HG03045 (cell line): Measurements from ENCODE around the gene SLC35A5.

ENCODE experiments used
- ATAC-seq: cut with Tn5 transposase; IDR thresholded peaks from one replicate; pipeline ENCODE4 v1.9.1; 2021; ENCODE audit warnings: mild to moderate bottlenecking, moderate library complexity; ENCODE audit not compliant: unreplicated experiment

SLC35A5 gene

DNA sequence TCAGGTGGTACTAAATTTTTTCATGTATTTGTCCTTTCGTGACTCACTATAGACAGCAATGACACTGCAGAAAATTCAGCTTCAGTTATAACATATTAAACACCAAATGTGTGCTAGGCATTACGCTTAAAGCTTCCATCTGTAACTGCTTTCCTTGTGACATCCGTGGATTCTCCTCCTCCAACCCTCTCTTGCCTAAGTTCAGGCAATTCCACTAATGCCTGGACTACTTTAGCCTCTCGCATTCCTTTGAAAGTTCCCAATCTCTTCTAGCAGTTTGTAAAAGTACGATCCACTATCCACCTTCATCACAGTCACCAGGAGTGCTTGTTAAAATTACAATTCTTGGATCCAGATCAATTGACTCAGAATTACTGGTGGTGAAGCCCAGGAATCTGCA lies 61.4 kb downstream of the SLC35A5 start:
- ATAC-seq, result no peak

DNA sequence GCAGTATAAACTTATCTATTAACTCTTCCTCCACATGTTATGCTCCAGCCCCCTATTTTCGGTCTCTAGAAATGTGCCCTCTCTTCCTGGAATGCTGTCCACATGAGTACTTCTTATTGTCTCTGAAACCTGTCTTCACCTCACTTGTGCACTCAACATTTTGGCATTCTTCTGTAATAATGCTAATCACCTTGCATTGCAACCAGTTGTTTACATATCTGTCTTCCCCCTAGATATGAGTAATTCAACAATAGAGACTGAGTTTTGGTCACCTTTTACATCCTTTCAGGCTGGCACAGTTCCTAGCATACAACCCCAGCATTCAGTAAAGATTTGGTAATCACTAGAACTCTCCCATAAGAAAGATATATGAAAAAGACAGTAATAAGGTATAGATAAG lies 61.9 kb downstream of the SLC35A5 start:
- ATAC-seq, result no peak

DNA sequence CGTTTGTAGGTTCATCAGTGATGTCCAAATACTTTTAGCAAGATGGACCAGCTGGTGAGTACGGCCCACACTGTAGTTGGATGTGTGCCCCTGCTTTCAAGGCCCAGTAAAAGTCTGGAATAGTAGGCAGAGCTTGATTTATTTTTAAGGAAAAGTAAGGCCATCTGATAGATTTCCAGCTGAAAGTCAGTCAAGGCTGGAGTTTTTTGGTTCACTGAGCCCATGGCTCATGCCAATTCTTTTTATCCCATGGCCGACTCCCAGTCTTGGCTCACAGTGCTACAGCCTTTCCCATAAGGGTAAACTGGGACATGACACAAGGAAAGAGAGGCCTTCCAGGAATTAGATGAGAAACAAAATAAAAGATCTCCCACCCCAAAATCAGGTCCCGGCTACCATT lies 65.6 kb downstream of the SLC35A5 start:
- ATAC-seq, result no peak

DNA sequence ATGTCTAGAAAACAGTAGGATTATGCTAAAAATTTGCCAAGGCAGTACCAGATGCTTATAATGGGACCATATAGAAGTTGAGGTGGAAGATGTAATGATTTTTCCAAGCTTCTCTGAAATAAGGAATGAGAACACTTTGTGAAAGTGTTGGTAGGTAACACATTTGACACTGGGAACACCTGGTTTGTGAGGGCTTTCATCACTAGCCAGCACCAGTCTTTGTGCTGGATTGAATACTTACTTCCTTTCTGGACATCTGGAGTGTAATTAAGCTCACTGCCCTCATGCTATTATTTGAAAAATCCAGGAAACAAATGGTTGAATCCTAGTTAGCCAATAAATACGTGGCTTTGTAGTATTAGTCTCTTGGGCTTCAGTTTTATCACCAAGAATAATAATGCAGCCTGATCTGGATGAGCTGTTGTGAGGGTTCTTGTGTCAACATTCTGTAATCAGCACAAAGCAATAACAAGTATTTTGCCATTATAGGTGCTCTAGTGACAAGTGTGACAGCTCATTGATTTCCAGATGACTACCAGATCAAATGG lies 66.1 kb downstream of the SLC35A5 start:
- no peak for ATAC-seq

DNA sequence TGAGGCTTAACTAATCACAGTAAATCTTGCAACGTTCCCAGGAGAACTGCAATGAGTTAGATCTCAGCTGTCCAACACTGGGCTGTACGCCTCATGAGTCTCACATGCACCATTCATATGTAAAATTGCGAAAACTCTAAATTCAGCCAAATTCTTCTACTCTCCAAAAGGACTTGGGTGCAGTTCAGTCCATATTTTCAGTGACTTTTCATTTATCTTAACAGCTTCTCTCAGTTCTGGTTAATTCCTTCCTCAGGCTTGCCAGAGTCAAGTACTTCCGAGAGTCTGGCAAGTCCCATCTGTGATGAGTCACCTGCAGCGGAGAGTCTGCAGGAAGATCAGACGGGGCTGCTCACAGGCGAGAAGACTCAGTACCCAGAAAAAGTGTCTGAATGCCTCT lies 67.6 kb downstream of the SLC35A5 start:
- ATAC-seq, result no peak

DNA sequence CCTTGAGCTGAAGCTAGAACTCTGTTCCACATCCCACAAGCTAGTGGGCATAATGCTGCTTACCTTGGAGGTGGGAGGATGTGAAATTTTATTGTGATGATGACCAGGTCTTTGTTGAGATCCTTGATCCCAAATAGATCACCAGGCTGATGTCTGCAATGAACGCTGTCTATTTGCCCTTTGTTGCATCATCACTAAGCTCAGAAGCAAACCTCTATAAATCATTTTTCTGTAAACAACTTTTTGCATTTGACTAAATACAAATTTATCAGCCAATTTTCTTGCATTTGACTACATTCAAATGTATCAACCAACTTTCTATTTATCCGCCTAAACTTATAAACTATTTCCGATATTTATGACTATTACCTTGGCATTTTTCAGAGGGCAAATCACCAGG lies 69.4 kb downstream of the SLC35A5 start:
- no peak for ATAC-seq

DNA sequence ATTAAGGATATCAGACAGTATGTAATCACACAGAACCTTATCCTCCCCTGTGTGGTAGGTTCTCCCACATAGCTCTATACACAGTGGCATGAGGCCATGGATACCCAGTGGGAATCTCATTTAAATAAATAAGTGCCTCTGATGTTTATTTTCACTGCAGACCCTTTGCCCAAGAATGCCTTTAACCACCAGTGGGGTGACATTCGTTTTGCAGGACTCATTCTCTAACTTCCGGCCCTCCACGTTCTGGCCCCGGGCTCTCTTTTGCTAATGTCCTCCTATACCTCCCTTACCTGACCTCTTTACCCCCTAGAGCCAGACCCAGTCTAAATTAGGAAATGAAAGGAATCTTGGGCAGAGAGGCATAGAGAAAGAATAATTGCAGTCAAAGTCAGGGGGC lies 70.8 kb downstream of the SLC35A5 start:
- no peak for ATAC-seq

DNA sequence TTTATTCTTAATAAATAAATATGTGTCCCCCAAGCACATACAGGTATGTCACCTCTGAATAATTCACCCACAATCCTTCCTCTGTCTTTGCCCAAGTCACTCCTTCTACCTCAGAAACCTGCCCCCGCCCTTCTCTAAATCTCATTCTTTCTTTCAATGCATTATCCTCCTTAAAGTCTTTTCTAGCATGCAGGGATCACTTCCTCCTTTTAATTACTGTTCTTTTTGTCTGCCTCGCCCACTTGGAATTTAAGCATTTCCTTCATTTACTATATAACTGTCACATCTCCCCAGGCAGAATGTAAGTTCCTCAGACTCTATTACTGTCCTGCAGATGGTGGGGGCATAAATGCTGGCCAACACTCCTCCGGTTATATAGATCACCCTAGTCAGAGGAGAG lies 71.3 kb downstream of the SLC35A5 start:
- ATAC-seq, result no peak

DNA sequence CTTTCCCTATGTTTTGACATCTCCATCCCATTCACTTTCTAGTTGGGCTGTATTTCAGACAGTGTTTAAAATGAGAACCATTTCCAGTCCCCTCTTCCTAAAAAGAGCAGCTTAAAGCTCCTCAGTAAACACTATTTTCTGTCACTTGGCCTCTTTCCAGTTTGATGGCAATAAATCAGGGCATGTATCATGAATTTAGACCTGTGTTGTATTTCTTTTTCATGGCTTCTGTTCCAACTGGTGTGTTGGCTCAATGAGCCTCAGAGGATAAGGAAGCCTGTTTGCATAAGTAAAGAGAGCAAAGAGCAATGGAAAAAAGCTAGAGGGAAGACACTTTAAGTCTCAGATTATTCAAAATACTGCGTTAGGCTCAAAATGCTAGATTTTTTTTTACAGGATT lies 71.9 kb downstream of the SLC35A5 start:
- no peak for ATAC-seq

DNA sequence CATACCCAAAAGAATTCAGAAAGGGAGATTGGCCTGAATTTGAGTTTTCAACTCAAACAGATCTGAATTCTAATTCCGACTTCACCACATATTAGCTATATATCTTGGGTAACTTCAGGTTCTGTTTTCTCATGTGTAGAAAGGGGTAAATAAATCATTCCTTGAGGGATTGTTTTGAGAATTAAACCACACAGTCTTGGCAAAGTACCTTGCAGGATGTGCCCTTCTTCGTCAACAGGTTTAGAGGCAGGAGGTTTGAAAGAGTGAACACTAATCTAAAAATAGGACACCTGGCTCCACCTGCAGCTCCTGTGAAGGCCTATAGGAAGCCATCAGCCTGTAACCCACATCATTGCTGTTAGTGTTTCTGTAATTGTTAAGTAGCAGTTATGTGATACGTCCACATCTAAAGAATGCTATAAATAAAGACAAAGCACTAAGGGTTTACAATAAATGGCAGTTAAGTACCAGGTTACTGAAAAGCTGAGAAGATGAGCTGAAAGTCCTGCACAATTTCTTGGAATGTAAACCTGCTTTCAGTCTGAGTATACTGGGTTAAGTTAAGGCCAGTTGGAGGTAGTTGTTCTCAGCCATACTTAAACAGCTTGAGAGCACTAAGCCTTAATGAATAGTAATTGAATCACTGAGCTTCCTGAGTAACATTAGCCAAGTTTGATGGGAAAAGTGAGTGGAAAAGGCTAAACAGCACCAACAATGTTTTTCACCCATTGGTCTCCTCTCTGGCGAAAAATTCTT lies 73.1 kb downstream of the SLC35A5 start:
- no peak for ATAC-seq
